HG02759 (cell line): Measurements from ENCODE around the gene RERE.
A peak's percentile ranks its signal among the peaks of the same experiment; 100 is the strongest.
"Not testable (repeated sequence)": the region's sequence is repeated elsewhere in the genome, so short reads cannot be mapped to it uniquely, and the experiment has no call there.

Experiments
- ATAC-seq: cut with Tn5 transposase; IDR thresholded peaks from one replicate; pipeline ENCODE4 v1.9.1; 2021; ENCODE audit warnings: mild to moderate bottlenecking, moderate library complexity; ENCODE audit not compliant: unreplicated experiment

RERE gene

GRCh38 chr1:8844501-8845006 lies 27.1 kb upstream of the RERE start:
- no peak for ATAC-seq

- ATAC-seq: no peak
These were observed 24.0 kb upstream of the RERE start for GRCh38 chr1:8841395-8841794.

DNA sequence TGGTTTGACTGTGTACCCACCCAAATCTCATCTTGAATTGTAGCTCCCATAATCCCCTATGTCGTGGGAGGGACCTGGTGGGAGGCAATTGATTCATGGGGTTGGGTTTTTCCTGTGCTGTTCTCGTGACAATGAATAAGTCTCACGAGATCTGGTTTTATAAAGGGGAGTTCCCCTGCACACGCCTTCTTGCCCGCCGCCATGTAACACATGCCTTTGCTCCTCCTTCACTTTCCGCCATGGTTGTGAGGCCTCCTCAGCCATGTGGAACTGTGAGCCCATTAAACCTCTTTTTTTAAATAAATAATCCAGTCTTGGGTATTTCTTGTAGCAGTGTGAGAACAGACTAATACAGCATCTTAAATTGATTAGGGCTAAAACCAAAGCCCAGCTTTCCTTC lies 22.6 kb upstream of the RERE start:
- ATAC-seq: no peak

- no peak for ATAC-seq
These were observed 18.7 kb upstream of the RERE start for GRCh38 chr1:8835941-8836643.

DNA sequence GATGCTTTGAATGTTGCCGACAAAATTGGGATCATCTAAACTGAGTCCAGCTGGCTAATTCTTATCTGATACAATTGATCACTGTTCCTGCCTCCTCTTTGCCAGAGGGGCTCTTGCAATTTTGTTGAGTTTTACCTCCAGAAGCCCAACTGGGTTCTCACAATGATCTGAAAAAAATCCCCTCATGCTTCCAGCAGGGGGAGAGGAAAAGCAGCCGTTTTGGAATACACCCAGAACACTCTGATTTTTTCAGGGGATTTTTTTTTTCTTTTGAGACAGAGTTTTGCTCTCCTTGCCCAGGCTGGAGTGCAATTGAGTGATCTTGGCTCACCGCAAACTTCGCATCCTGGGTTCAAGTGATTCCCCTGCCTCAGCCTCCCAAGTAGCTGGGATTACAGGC lies 13.9 kb upstream of the RERE start:
- no peak for ATAC-seq

DNA sequence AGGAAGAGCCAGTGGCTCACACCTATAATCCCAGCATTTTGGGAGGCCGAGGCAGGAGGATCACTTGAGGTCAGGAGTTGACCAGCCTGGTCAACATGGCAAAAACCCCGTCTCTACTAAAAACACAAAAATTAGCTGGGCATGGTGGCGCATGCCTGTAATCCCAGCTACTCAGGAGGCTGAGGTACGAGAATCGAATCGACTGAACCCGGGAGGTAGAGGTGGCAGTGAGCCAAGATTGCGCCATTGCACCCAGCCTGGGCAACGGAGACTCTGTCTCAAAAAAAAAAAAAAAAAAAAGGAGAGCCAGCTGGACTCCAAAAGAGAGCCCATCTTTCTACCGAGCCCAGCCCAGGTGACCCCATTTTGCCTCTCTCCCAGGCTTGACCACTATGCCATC lies 13.3 kb upstream of the RERE start:
- not testable (repeated sequence) for ATAC-seq

DNA sequence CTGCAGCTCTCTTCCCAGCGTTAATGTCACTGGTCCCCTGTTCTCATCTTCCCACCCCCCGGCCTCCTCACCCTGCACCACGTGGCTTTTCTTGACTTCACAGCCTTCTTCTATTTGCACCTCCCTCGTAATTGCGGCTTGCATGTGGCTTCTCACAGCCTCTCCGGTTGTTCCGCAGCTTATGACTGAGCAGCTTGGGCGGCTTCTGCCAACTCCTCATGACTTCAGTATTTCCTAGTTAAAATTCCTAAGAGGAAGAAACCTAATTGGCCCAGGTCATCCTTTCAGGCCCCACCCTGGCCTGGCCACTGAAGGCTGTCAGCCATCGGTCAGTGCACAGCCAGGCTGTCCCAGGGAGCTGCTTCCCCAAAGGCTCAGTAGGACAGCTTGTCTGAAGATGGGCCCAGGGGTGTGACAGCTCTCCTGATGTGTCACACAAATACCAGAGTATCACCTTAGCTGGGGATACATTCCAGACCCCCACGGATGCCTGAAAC lies 8.6 kb upstream of the RERE start:
- no peak for ATAC-seq

DNA sequence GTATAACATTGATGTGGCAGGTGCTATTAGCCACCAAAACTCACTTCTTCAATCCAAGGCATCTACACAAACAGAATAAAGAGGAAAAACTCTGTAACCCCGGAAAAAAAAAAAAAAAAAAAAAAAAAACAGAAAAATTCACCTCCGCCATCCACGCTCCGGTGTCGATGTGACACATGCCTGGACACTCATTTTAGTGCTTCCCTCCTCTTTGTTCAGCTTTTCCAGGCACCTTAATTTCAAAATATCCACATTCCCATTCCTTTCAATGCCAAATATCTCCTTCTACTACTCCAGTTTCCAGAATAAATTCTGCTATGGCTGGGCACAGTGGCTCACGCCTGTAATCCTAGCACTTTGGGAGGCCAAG lies 5.8 kb upstream of the RERE start:
- no peak for ATAC-seq

- ATAC-seq: no peak
These were observed 5.2 kb upstream of the RERE start for GRCh38 chr1:8822373-8823294.

DNA sequence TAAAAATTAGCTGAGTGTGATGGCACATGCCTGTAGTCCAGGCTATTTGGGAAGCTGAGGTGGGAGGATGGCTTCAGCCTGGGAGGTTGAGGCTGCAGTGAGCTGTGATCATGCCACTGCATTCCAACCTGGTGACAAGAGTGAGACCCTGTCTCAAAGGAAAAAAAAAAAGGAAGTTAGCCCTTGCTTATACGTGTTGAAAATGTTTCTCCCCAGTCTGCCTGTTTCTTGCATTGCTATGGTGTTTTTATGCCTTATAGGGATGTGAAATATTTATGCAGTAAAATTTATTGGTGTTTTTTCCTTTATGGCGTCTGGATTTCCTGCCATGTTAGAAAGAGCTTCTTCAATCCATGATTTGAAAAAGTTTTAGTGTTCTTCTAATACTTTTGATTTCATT lies 3.6 kb upstream of the RERE start:
- ATAC-seq: no peak

DNA sequence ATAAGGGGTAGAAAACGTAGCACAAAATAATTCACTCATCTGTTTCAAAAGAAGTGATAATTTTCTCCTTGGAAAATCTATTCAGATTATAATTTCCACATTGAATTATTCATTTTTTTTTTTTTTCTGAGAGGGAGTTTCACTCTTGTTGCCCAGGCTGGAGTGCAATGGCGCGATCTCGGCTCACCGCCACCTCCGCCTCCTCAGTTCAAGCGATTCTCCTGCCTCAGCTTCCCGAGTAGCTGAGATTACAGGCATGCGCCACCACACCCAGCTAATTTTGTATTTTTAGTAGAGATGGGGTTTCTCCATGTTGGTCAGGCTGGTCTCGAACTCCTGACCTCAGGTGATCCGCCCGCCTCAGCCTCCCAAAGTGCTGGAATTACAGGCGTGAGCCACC lies 1.3 kb upstream of the RERE start:
- not testable (repeated sequence) for ATAC-seq

- ATAC-seq: no peak
These were observed 910 bp upstream of the RERE start for GRCh38 chr1:8818325-8818775.

DNA sequence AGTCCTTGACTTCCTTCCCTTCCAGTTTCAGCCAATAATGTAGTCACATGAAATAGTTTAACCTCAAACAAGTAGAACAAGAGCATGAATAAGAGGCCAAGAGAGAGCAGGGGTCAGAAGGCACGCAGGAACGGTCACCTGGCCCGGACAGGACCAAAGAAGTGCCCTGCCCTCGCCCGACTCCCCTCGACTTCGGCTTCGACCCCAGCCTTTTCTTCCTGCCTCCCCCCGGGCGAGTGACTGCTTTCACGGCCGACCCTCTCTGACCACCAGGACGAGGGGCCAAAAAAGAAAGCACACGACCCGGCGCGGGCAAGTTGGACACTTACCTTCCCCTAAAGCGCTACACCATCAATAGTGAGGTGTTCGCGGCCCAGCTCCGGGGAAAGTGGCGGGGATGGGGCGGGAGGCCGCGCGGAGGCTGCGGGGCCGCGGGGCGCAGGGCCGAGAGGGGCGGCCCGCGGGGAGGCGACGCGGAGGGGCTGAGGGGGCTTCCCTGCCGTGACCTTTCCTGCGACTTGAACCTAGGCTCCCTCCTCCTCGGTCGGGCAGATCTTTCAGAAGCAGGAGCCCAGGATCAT lies 519 bp downstream of the RERE start:
- ATAC-seq: peak; percentile 19

GRCh38 chr1:8816264-8816663 lies 1.2 kb downstream of the RERE start:
- no peak for ATAC-seq

GRCh38 chr1:8815582-8816151 lies 1.8 kb downstream of the RERE start:
- no peak for ATAC-seq

DNA sequence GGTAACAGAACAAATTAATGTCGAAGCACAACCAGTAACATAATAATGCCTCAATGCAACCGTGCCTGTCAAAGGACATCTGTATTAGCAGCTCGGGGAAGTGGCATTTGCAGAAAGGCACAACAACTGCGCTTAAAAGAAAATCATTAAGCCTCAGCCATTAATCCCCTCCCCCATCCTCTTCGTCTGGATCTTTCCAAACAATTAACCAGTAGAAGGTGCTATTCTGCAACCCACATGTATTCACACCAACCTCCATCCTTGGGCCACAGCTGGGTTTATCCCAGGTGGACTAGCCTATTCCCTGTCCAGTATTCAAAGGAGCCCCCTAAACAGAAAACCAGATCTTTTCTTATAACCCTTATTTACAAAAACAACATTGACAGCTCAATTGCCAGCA lies 2.6 kb downstream of the RERE start:
- no peak for ATAC-seq

GRCh38 chr1:8813991-8814390 lies 3.4 kb downstream of the RERE start:
- ATAC-seq: no peak

GRCh38 chr1:8813016-8813763 lies 4.2 kb downstream of the RERE start:
- no peak for ATAC-seq

DNA sequence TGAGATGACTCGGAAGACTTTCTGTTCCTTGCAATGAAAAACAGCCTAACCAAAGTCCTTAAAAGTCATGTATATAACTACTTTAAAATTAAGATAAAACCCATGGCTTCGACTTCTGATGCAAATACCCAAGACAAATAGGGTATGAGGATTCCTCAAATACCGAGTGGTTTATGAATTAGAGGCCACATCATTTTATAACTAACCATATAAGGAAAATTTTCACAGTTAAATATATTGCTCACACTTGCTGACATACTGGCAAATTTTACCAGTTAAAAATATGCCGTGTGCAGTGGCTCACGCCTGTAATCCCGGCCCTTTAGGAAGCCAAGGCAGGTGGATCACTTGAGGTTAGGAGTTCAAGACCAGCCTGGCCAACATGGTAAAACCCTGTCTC lies 5.4 kb downstream of the RERE start:
- no peak for ATAC-seq

DNA sequence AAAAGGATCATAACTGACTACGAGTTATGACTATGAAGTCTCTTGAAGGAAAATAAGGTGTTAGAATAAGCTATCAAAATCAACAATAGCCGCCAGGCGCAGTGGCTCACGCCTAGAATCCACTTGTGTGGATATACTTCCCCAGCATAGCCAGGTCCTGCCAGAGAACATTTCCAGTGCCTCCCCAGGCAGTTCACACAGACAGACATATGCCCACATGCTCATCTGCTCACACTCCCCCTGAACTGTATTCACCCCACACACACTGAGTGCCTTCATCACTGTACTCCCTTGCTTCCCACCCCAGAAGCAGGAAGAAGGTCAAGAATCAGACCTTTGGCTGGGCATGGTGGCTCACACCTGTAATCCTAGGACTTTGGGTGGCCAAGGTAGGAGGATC lies 6.5 kb downstream of the RERE start:
- no peak for ATAC-seq
